Neural cell (in vitro differentiated cells): ENCODE results near the gene EIF4B.
"Not testable (repeated sequence)": the region's sequence is repeated elsewhere in the genome, so short reads cannot be mapped to it uniquely, and the experiment has no call there.

ENCODE experiments used
- EP300 ChIP-seq: fragments of 450-650 bp; conservative IDR thresholded peaks from 2 replicates; pipeline ENCODE4 v1.6.1; 2014; ENCODE audit warnings: antibody characterized with exemption, mild to moderate bottlenecking, moderate library complexity; ENCODE audit not compliant: poor library complexity, severe bottlenecking
- EZH2 ChIP-seq: fragments of 200-600, 300-800 bp; shearing (Covaris generic), sonication (generic); IDR thresholded peaks from 2 replicates; pipeline ENCODE4 v1.6.1; 2014; ENCODE audit warnings: antibody characterized with exemption, low read length, borderline replicate concordance, mild to moderate bottlenecking; ENCODE audit not compliant: insufficient read depth, poor library complexity, severe bottlenecking
- POLR2AphosphoS5 ChIP-seq: IDR thresholded peaks from 2 replicates; pipeline ENCODE4 v1.6.1; 2012
- RAD21 ChIP-seq: fragments of 450-650 bp; conservative IDR thresholded peaks from 2 replicates; pipeline ENCODE4 v1.6.1; 2014; ENCODE audit warnings: antibody characterized with exemption, mild to moderate bottlenecking, moderate library complexity
- SMC3 ChIP-seq: fragments of 450-650 bp; conservative IDR thresholded peaks from 2 replicates; pipeline ENCODE4 v1.6.1; 2014; ENCODE audit warnings: antibody characterized with exemption, mild to moderate bottlenecking, moderate library complexity; ENCODE audit not compliant: poor library complexity
- TF ChIP-seq, protein P1 (sequence below): fragments of 450-650 bp; IDR thresholded peaks from 2 replicates; pipeline ENCODE4 v1.5.1; 2014; ENCODE audit warnings: antibody characterized with exemption, mild to moderate bottlenecking, moderate library complexity; ENCODE audit not compliant: poor library complexity, severe bottlenecking

- TF ChIP-seq EP300, SMC3, EZH2, POLR2AphosphoS5, RAD21: not testable (repeated sequence)
- TF ChIP-seq, protein P1, sequence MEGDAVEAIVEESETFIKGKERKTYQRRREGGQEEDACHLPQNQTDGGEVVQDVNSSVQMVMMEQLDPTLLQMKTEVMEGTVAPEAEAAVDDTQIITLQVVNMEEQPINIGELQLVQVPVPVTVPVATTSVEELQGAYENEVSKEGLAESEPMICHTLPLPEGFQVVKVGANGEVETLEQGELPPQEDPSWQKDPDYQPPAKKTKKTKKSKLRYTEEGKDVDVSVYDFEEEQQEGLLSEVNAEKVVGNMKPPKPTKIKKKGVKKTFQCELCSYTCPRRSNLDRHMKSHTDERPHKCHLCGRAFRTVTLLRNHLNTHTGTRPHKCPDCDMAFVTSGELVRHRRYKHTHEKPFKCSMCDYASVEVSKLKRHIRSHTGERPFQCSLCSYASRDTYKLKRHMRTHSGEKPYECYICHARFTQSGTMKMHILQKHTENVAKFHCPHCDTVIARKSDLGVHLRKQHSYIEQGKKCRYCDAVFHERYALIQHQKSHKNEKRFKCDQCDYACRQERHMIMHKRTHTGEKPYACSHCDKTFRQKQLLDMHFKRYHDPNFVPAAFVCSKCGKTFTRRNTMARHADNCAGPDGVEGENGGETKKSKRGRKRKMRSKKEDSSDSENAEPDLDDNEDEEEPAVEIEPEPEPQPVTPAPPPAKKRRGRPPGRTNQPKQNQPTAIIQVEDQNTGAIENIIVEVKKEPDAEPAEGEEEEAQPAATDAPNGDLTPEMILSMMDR = not testable (repeated sequence)
Measured at GRCh38 chr12:52992240-52992639, 14.0 kb upstream of the EIF4B start.
